Lung (tissue), 16 donors: ENCODE results near the gene ZNF319. TPM values are rescaled to one million over a fixed set of nuclear protein-coding genes. Genes with fewer than 3 reads are reported as not detected.

Experiments
- ATAC-seq: fragments of 200-7000 bp; cut with Tn5 transposase; one replicate; pipeline ENCODE4 v1.9.1; 2020; ENCODE audit warnings: moderate number of reproducible peaks; ENCODE audit not compliant: insufficient read depth, low FRiP score
- DNase-seq, 3 donors: peaks; one replicate each; pipeline ENCODE4 v3.0.0-alpha.2; 2013 to 2017
- H3K27ac ChIP-seq, 2 donors: one replicate each; pipeline ENCODE4 v1.5.1; 2013; ENCODE audit warnings: mild to moderate bottlenecking in 2 of 2, moderate library complexity in 2 of 2, control low read depth in 1 of 2, inconsistent platforms in 1 of 2, low read depth in 1 of 2, low read length in 1 of 2
- H3K27me3 ChIP-seq, 3 donors: one replicate each; pipeline ENCODE4 v1.5.1; 2013; ENCODE audit warnings: low read length in 2 of 3; ENCODE audit not compliant: control insufficient read depth in 3 of 3, insufficient read depth in 3 of 3
- H3K36me3 ChIP-seq, 4 donors: one replicate each; pipeline ENCODE4 v1.5.1; 2013; ENCODE audit warnings: low read length in 4 of 4, mild to moderate bottlenecking in 1 of 4, moderate library complexity in 1 of 4; ENCODE audit not compliant: control insufficient read depth in 4 of 4, insufficient read depth in 4 of 4
- H3K4me1 ChIP-seq, 5 donors: one replicate each; pipeline ENCODE4 v1.5.1; 2013; ENCODE audit warnings: low read length in 5 of 5, mild to moderate bottlenecking in 2 of 5, moderate library complexity in 1 of 5; ENCODE audit not compliant: control insufficient read depth in 5 of 5, insufficient read depth in 5 of 5
- H3K4me3 ChIP-seq: one replicate; pipeline ENCODE4 v1.5.1; 2013; ENCODE audit warnings: mild to moderate bottlenecking, control low read depth, moderate library complexity
- H3K9ac ChIP-seq, 2 donors: one replicate each; pipeline ENCODE4 v1.5.1; 2013; ENCODE audit warnings: low read length in 2 of 2, control low read depth in 1 of 2; ENCODE audit not compliant: insufficient read depth in 1 of 2
- H3K9me3 ChIP-seq, 4 donors: one replicate each; pipeline ENCODE4 v1.5.1; 2013; ENCODE audit warnings: low read length in 3 of 4, mild to moderate bottlenecking in 1 of 4, moderate library complexity in 1 of 4; ENCODE audit not compliant: control insufficient read depth in 4 of 4, insufficient read depth in 3 of 4
- WGBS, 2 donors: extraction: QIAGEN DNeasy Blood & Tissue Kit; methylation state at CpG; one replicate each; pipeline ENCODE4 v1.1.7; 2013; 5-methylcytosine and 5-hydroxymethylcytosine counted together
- long read RNA-seq, 5 donors: transcript quantifications; one replicate each; lab custom pipeline, GENCODE V29; 2026
- polyA plus RNA-seq, 2 donors: library from polyadenylated mRNA; stranded (reverse); fragments of 200-250 nt; gene quantifications; one replicate each; pipeline ENCODE4 v1.2.1, GENCODE V29; 2013
- total RNA-seq, 2 donors: library from RNA; depleted of rRNA in 1 of 2; stranded (reverse); fragments of >200 nt in 1 of 2; gene quantifications; one replicate each; pipeline ENCODE4 v1.2.1, GENCODE V29; 2014 to 2021
- TF ChIP-seq, protein P1 (sequence below): IDR thresholded peaks from 2 replicates; pipeline ENCODE4 v1.5.1; 2012; ENCODE audit warnings: mild to moderate bottlenecking; ENCODE audit errors: control extremely low read depth, extremely low read depth
- donor health status: control.
- donor health status: control.
- donor health status: Bipolar disorder and iron deficiency.
- donor health status: healthy.
- donor health status: DM: yes; HTN: yes; CAD: no.

Gene ZNF319
- total RNA-seq (10 to 100 TPM in 1 of 2 donors, 1 to 10 TPM in 1; 6.0 to 15.3 TPM), polyA plus RNA-seq (10 to 100 TPM in 1 of 2 donors, 1 to 10 TPM in 1; 6.2 to 13.0 TPM)
- long read RNA-seq, donor 1, full-length matches to known transcripts: 5 of 5 reads
- long read RNA-seq, donor 1, partial matches to known transcripts: 0 of 5 reads
- long read RNA-seq, donor 1, other reads (novel, unspliced or antisense): 0 of 5 reads
- long read RNA-seq, donor 2, full-length matches to known transcripts: 8 of 8 reads
- long read RNA-seq, donor 2, partial matches to known transcripts: 0 of 8 reads
- long read RNA-seq, donor 2, other reads (novel, unspliced or antisense): 0 of 8 reads
- long read RNA-seq, donor 3, full-length matches to known transcripts: 4 of 4 reads
- long read RNA-seq, donor 3, partial matches to known transcripts: 0 of 4 reads
- long read RNA-seq, donor 3, other reads (novel, unspliced or antisense): 0 of 4 reads
- long read RNA-seq, donor 4, partial matches to known transcripts: 0 of 2 reads
- long read RNA-seq, donor 4, other reads (novel, unspliced or antisense): 0 of 2 reads
- long read RNA-seq, donor 5, full-length matches to known transcripts: 9 of 34 reads
- long read RNA-seq, donor 5, partial matches to known transcripts: 25 of 34 reads
- long read RNA-seq, donor 5, other reads (novel, unspliced or antisense): 0 of 34 reads

DNA sequence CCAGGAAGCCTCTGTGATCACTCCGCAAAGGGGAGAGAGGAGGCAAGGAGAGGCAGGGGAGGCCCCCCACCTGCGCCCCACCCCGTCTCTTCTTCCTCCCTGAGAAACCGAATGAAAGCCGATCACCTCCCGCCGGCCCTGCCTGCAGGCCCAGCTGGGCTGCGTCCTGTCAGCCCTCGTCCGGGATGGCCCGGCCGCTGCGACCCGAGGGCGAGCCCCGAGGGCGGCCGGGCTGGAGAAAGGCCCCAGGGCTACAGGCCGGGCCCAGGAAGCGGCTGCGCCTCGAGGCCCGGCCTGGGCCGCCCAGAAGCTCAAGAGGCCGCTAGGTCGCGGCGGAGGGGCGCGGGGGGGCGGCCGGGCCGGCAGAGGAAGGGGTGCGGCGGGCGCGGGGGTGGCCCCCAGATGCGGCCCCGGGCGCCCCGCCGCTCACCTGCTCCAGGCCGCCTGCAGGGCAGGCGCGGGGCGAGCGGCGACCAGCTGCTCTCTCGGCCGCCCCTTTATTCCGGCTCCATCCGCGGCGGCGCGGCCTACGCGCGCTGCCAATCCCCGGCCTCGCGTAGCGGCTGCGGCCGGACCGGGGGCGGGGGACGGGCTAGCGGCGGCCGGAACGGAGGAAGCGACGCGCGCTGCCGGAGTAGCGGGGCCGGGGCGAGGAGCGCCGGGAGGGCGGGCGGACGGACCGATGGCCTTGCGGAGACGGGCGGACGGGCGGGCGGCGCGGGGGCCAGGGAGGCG lies at the start of gene ZNF319:
Gene ZNF319, minus strand, starts transcription at position 702 of the 735 bp plus-strand sequence. CDS start 2,407 bp downstream, outside the sequence.
- TF ChIP-seq, protein P1, sequence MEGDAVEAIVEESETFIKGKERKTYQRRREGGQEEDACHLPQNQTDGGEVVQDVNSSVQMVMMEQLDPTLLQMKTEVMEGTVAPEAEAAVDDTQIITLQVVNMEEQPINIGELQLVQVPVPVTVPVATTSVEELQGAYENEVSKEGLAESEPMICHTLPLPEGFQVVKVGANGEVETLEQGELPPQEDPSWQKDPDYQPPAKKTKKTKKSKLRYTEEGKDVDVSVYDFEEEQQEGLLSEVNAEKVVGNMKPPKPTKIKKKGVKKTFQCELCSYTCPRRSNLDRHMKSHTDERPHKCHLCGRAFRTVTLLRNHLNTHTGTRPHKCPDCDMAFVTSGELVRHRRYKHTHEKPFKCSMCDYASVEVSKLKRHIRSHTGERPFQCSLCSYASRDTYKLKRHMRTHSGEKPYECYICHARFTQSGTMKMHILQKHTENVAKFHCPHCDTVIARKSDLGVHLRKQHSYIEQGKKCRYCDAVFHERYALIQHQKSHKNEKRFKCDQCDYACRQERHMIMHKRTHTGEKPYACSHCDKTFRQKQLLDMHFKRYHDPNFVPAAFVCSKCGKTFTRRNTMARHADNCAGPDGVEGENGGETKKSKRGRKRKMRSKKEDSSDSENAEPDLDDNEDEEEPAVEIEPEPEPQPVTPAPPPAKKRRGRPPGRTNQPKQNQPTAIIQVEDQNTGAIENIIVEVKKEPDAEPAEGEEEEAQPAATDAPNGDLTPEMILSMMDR: no peak
- peaks cover 0 to 24% (median 10%) of the 10 kb centered on the region in 5 donors for H3K4me1 ChIP-seq
- H3K4me3 ChIP-seq: peak within 1 kb of the TSS; percentile 87
- H3K36me3 ChIP-seq: peaks cover 6 to 28% (median 15%) of the 10 kb centered on the region in 4 donors
- peak within 1 kb of the TSS; percentile 92 to 93 for H3K27ac ChIP-seq
- no peaks in the 10 kb centered on the region for H3K9me3 ChIP-seq
- WGBS, 2 donors: 1 to 2% methylated on average over 41 to 95 of the region's 95 CpGs
- ATAC-seq: peak; percentile 4
- peak within 1 kb of the TSS; percentile 68 to 73 for H3K9ac ChIP-seq
- DNase-seq: peak in 1 of 3 donors; percentile 22
- H3K27me3 ChIP-seq: no peaks in the 10 kb centered on the region

DNA sequence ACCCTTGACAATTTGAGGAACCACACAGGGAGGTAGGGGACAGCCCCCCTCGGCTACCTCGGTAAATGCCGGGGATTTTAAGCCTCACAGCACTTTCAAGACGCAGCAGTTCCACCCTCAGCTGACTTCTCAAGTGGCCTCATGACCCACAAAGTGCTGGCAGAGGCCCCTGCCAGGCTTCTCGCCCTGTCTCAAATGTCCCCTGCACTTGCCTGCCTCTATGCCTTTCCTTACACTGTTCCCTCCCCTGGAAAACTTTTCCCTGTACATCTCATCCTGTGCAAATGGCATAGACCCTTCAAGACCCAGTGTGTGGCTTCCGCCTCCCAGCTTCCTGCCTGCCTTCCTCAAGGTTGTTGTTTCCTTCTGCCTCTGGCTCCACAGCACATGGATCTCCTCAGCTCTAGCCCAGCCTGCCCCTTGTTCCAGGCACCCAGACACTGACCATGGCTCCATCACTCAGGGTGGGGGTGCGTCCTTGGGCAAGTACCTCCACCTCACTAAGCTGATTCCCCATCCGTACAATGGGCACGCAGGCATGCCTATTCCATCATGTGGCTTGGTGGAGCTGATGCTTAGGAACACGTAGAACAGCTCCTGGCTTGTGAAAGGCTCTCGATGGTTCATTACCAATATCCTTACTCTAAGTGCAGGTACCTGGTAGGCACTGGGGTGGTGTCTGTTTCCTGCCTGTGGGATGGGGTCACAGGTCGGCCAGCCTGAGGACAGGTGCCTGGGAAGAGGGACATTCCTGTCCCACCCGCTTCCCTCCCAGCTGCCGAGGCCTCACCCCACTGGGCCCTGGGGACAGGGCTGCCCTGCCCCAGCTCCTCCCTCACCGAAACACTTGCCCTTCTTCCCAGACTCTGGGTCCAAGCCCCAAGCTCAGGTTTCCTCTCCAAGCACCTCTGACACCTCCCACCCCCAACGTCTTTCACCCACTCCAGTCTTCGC lies 49.0 kb upstream of the ZNF319 start:
- Histone ChIP-seq H3K36me3 (peaks cover 0 to 3% (median 0%) of the 10 kb centered on the region in 4 donors), H3K9ac (no peak overlapping the region), H3K4me1 (peaks cover 0 to 15% (median 4%) of the 10 kb centered on the region in 5 donors), H3K4me3 (no peak overlapping the region), H3K27ac (peak overlapping the region in 1 of 2 donors; percentile 7), H3K27me3 (no peaks in the 10 kb centered on the region), H3K9me3 (no peaks in the 10 kb centered on the region)
- DNase-seq: no peak
- WGBS, 2 donors: 68 to 79% methylated on average over 17 of the region's 17 CpGs
- no peak for ATAC-seq
- TF ChIP-seq, protein P1: no peak

DNA sequence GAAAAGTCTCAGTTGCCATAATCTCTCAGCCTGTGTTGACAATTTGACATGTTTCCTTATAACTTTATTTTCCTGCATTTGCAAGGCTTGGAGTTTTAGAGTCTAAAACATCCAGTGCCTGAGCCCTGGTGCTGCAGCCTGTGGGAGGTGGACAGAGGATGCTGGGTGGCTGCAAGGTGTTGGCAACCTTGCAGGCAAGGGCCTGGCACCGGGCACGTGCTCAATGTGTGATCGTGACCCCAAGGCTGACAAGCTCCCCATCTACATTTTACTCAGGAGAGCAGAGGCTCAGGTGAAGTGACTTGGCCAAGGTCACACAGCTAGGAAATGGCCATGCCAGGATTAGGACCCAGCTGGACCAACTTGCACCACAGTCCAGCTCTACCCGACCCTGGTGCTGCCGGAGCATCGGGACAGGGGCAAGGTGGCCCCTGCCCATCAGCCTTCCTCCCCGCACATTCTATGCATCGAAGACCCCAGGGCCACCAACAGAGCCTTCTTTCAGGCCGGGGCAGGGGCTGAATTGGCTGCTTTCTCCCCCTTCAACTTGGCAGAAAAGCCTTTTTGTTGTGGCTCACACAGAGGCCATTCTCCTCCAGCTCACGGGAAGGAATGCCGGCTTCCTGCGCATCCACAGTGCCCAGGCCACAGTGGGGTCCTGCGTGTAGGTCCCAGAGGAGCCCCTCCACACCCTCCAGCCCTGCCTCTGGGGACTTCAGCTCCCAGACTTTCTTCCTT lies 48.2 kb upstream of the ZNF319 start:
- TF ChIP-seq, protein P1: no peak
- 84 to 90% methylated on average over 13 of the region's 13 CpGs for WGBS, 2 donors
- Histone ChIP-seq H3K9me3 (no peaks in the 10 kb centered on the region), H3K27me3 (no peaks in the 10 kb centered on the region), H3K4me1 (peaks cover 0 to 15% (median 4%) of the 10 kb centered on the region in 5 donors), H3K9ac (no peak overlapping the region), H3K36me3 (peaks cover 0 to 7% (median 0%) of the 10 kb centered on the region in 4 donors), H3K4me3 (no peak overlapping the region), H3K27ac (peak overlapping the region in 1 of 2 donors; percentile 15)
- no peak for ATAC-seq
- no peak for DNase-seq
